VCaP (cell line): ENCODE measurements around the gene BTBD6.

Experiments used
- H3K27ac ChIP-seq: fragments of 450-650 bp; 2 replicates; pipeline ENCODE4 v1.5.1; 2017
- CTCF ChIP-seq: fragments of 450-650 bp; conservative IDR thresholded peaks from 2 replicates; pipeline ENCODE4 v1.5.1; 2017; ENCODE audit warnings: mild to moderate bottlenecking, moderate library complexity

BTBD6 gene

GRCh38 chr14:105203057-105203531 lies 45.2 kb upstream of the BTBD6 start:
- no peak overlapping the region for H3K27ac ChIP-seq
- TF ChIP-seq CTCF = peak; percentile 94

- no peak for TF ChIP-seq CTCF
- no peak overlapping the region for H3K27ac ChIP-seq
Observed at GRCh38 chr14:105203701-105204100, 44.6 kb upstream of the BTBD6 start.

- no peak for TF ChIP-seq CTCF
- H3K27ac ChIP-seq = no peak overlapping the region
Observed at GRCh38 chr14:105204206-105204930, 44.0 kb upstream of the BTBD6 start.

- TF ChIP-seq CTCF = no peak
Observed at GRCh38 chr14:105204931-105205672, 43.2 kb upstream of the BTBD6 start.

GRCh38 chr14:105205673-105206208 lies 42.6 kb upstream of the BTBD6 start:
- no peak overlapping the region for H3K27ac ChIP-seq
- TF ChIP-seq CTCF = no peak

More at GRCh38 chr14:105204931-105205672, 43.2 kb upstream of the BTBD6 start:
- H3K27ac ChIP-seq = no peak overlapping the region

- no peak overlapping the region for H3K27ac ChIP-seq
- no peak for TF ChIP-seq CTCF
Observed at GRCh38 chr14:105206873-105207272, 41.5 kb upstream of the BTBD6 start.

- no peak overlapping the region for H3K27ac ChIP-seq
- no peak for TF ChIP-seq CTCF
Observed at GRCh38 chr14:105207460-105207901, 40.9 kb upstream of the BTBD6 start.
